ENCODE data around the gene KRT14. TPM values are rescaled to one million over a fixed set of nuclear protein-coding genes. Genes with fewer than 3 reads are reported as not detected.

KRT14 gene
- total RNA-seq, 1 experiment from 2014 or later = not detected

DNA sequence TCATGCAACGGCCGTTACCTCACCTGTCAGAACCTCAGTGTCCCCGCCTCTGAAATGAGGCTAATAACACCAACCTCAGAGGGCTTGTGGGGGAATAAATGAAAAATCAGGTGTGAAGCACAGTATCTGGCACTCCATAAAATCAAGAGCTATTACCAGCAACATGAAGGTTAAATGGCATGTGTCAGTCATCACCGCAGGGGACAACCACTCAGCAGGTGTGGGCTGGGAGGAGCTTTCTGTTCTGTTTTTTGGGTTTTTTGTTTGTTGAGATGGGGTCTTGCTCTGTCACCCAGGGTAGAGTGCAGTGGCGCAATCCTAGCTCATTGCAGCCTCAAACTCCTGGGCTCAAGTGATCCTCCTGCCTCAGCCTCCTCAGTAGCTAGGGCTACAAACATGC, 41.8 kb downstream of the KRT14 start:
- Mint-ChIP-seq H3K9me3 (peaks cover 3 to 13% of the 10 kb centered on the region in 2 experiments; a peak in 4 of 5 replicates), H3K27ac (peak overlapping the region in 2 of 3 experiments; percentile 68 to 91; a peak in 1 of 7 replicates), H3K36me3 (ENCODE audit: insufficient read depth in 1 of 3, low read depth in 3 of 3) (peaks cover 0 to 13% (median 1%) of the 10 kb centered on the region in 3 experiments; a peak in 4 of 7 replicates), H3K4me1 (peaks cover 45 to 56% of the 10 kb centered on the region in 2 experiments), H3K4me3 (no peak overlapping the region), H3K27me3 (ENCODE audit: low read depth) (peaks cover 17% of the 10 kb centered on the region)
- Histone ChIP-seq H2BK120ac (ENCODE audit: low read depth, low read length, poor library complexity, severe bottlenecking) (no peak overlapping the region), H3K9ac (ENCODE audit: extremely low read depth, insufficient read length, low read length) (no peak overlapping the region), H2BK15ac (ENCODE audit: low read depth, low read length) (no peak overlapping the region), H2AK5ac (ENCODE audit: insufficient read length, low read length) (no peak overlapping the region), H4K5ac (ENCODE audit: insufficient read length, low read depth, low read length) (no peak overlapping the region), H3K18ac (ENCODE audit: insufficient read length, low read depth, low read length) (no peak overlapping the region), H4K20me1 (ENCODE audit: control insufficient read depth, insufficient read depth, insufficient read length) (no peaks in the 10 kb centered on the region), H3K23ac (ENCODE audit: insufficient read length, low read depth, low read length) (no peak overlapping the region), H3K23me2 (ENCODE audit: insufficient read length, low read depth, low read length, poor library complexity, severe bottlenecking) (no peaks in the 10 kb centered on the region), H3K79me1 (ENCODE audit: insufficient read depth, low read depth, low read length, poor library complexity, severe bottlenecking) (no peaks in the 10 kb centered on the region), H4K91ac (ENCODE audit: insufficient read length, low read depth, low read length) (no peak overlapping the region), H3K27ac (ENCODE audit: insufficient read length, low read depth, low read length) (no peak overlapping the region), H3K4me1 (ENCODE audit: insufficient read depth, low read length) (no peaks in the 10 kb centered on the region), H3K9me3 (ENCODE audit: control insufficient read depth, low read depth, low read length) (no peaks in the 10 kb centered on the region), H3K14ac (ENCODE audit: insufficient read depth, low read length) (no peak overlapping the region), H2BK12ac (ENCODE audit: insufficient read length, low read depth, low read length) (no peak overlapping the region), H3K4ac (ENCODE audit: low read depth, low read length) (no peak overlapping the region), H2AFZ (ENCODE audit: low read length) (no peak overlapping the region), H2BK5ac (ENCODE audit: insufficient read length, low read length) (no peak overlapping the region), H3K4me2 (ENCODE audit: insufficient read depth, insufficient read length, low read length) (no peak overlapping the region), H4K8ac (replicated peaks; ENCODE audit: insufficient read length, low read depth, low read length) (no peak overlapping the region), H2BK20ac (ENCODE audit: low read depth, low read length, poor library complexity, severe bottlenecking) (no peak overlapping the region), H3K27me3 (ENCODE audit: insufficient read depth, low read length) (no peaks in the 10 kb centered on the region), H3T11ph (ENCODE audit: low read length) (no peak overlapping the region), H3K56ac (ENCODE audit: insufficient read length, low read depth, low read length) (no peak overlapping the region), H3K79me2 (ENCODE audit: insufficient read depth, low read length) (no peaks in the 10 kb centered on the region)
- no CpG with 5 or more reads among the region's 5 CpGs for WGBS (ENCODE audit: extremely low coverage, insufficient read length, low lambda C conversion rate)
- no peak for TF ChIP-seq CTCF (conservative IDR thresholded peaks at IDR 0.05)
- no peak for DNase-seq

Measured in H9 (cell line).